Measurements from ENCODE around the gene LMF1. TPM values are rescaled to one million over a fixed set of nuclear protein-coding genes. Genes with fewer than 3 reads are reported as not detected.
A peak's percentile ranks its signal among the peaks of the same experiment; 100 is the strongest.

LMF1 gene
- total and polyA plus RNA-seq, 9 of the 15 experiments (the other 6 are each of a cell fraction or from before 2014, with no cell fraction given), result 0.11 to 1.6 (median 0.55) TPM; not detected in 1

- Histone ChIP-seq H3K4me2 (ENCODE audit: insufficient read depth, low read length) (no peak overlapping the region), H3K9ac (ENCODE audit: insufficient read depth in 1 of 2, low read depth in 2 of 2, low read length in 2 of 2) (no peak overlapping the region), H3K4me1 (replicated peaks in 1 of 2; ENCODE audit: control insufficient read depth in 2 of 2, insufficient read depth in 2 of 2, low read length in 2 of 2) (peaks cover 0 to 74% of the 10 kb centered on the region in 2 experiments; a peak in 2 of 5 replicates), H3K36me3 (ENCODE audit: control insufficient read depth, insufficient read depth, low read length) (no peaks in the 10 kb centered on the region), H3K79me2 (ENCODE audit: control insufficient read depth, insufficient read depth, low read length) (no peaks in the 10 kb centered on the region), H3K9me3 (replicated peaks; ENCODE audit: control insufficient read depth, insufficient read depth, low read depth, low read length) (no peaks in the 10 kb centered on the region), H4K20me1 (replicated peaks; ENCODE audit: control insufficient read depth, insufficient read depth, low read length) (peaks cover 19% of the 10 kb centered on the region; the same call in 1 of the 2 replicates), H3K4me3 (no peak overlapping the region), H3K9me1 (ENCODE audit: control insufficient read depth, insufficient read depth, low read length) (no peaks in the 10 kb centered on the region), H2AFZ (ENCODE audit: low read depth, low read length) (no peak overlapping the region), H3K27me3 (ENCODE audit: control insufficient read depth in 2 of 2, insufficient read depth in 2 of 2, low read length in 2 of 2) (peaks cover 23 to 86% of the 10 kb centered on the region in 2 experiments; a peak in 4 of 5 replicates), H3K27ac (ENCODE audit: extremely low read depth, low read depth, low read length) (no peak overlapping the region)
- WGBS (ENCODE audit: insufficient coverage, low coverage, missing lambda C conversion rate), result 3% methylated on average over 26 of the region's 32 CpGs
- CTCF ChIA-PET (ENCODE audit: low intra/inter-chr PET ratio), result no interaction called here
- POLR2A ChIA-PET, result no interaction called here
- ATAC-seq, result no peak
- intact Hi-C loops (cut with micrococcal nuclease), result no loop called here
- DNase-seq (ENCODE audit: extremely low read depth in 1 of 4, low spot score in 3 of 4), result no peak
- FAIRE-seq, result no peak
- BruUV-seq (replicated peaks), result no TSS peak
- in situ Hi-C loops (cut with MboI), result no loop called here
- TF ChIP-seq SUPT5H (IDR thresholded peaks at IDR 0.05), result no peak
- no peak for TF ChIP-seq FOXM1 (IDR thresholded peaks at IDR 0.05; ENCODE audit: low read depth)
- no peak for TF ChIP-seq FOXM1 (CRISPR knock-in tag; IDR thresholded peaks at IDR 0.05; ENCODE audit: low read depth)
- TF ChIP-seq MAX (CRISPR knock-in tag; IDR thresholded peaks at IDR 0.05), result 0 out of 2 replicates have a peak, but pooled peaks have one; percentile 17
These were observed 15.0 kb upstream of the LMF1 start for GRCh38 chr16:985646-986400.

Measured in K562 (cell line).